SJSA1 (cell line): ENCODE data around the gene FGF13. TPM values are rescaled to one million over a fixed set of nuclear protein-coding genes. Genes with fewer than 3 reads are reported as not detected.

Experiments
- DNase-seq, 2 experiments: peaks; one replicate each; pipeline ENCODE4 v3.0.0-alpha.2; 2015 to 2020; ENCODE audit warnings: low spot score in 2 of 2, low read depth in 1 of 2
- H3K27ac ChIP-seq: fragments of 250-450 bp; sonication (Bioruptor Pico); 2 replicates; pipeline ENCODE4 v1.5.1; 2020; ENCODE audit warnings: mild to moderate bottlenecking, moderate library complexity
- H3K27me3 ChIP-seq: fragments of 250-450 bp; sonication (Bioruptor Pico); replicated peaks from 2 replicates; pipeline ENCODE4 v1.5.1; 2020; ENCODE audit warnings: mild to moderate bottlenecking, moderate library complexity
- H3K36me3 ChIP-seq: fragments of 250-450 bp; sonication (Bioruptor Pico); 2 replicates; pipeline ENCODE4 v1.5.1; 2020; ENCODE audit warnings: mild to moderate bottlenecking
- H3K4me1 ChIP-seq: fragments of 250-450 bp; sonication (Bioruptor Pico); replicated peaks from 2 replicates; pipeline ENCODE4 v1.6.1; 2021; ENCODE audit warnings: mild to moderate bottlenecking
- H3K4me3 ChIP-seq: fragments of 250-450 bp; sonication (Bioruptor Pico); 2 replicates; pipeline ENCODE4 v1.5.1; 2020; ENCODE audit warnings: mild to moderate bottlenecking
- H3K9me3 ChIP-seq: fragments of 250-450 bp; sonication (Bioruptor Pico); replicated peaks from 2 replicates; pipeline ENCODE4 v1.5.1; 2020; ENCODE audit warnings: mild to moderate bottlenecking
- total RNA-seq: library from RNA; depleted of rRNA; stranded (reverse); fragments of >200 nt; shearing (Covaris generic); gene quantifications from 2 replicates; pipeline ENCODE4 v1.2.3, GENCODE V29; 2014; rRNA removed

FGF13 gene
- 5.0 and 7.0 TPM in 2 replicates for total RNA-seq

GRCh38 chrX:138711399-138712347 lies at the start of gene FGF13:
FGF13 (minus strand) TSS chrX:138711717; CDS start chrX:138711003, 714 bp downstream.
- DNase-seq: peak in 1 of 2 experiments; percentile 2
- Histone ChIP-seq H3K27ac (no peak within 1 kb of the TSS), H3K9me3 (no peaks in the 10 kb centered on the region), H3K4me1 (0 out of 2 replicates have a peak, but pooled peaks cover 4% of the 10 kb centered on the region), H3K36me3 (no peaks in the 10 kb centered on the region), H3K4me3 (0 out of 2 replicates have a peak within 1 kb of the TSS, but pooled peaks have one; percentile 16), H3K27me3 (peaks cover 11% of the 10 kb centered on the region)

GRCh38 chrX:138759217-138759943 lies 47.9 kb upstream of the FGF13 start:
- Histone ChIP-seq H3K4me3 (no peak overlapping the region), H3K9me3 (no peaks in the 10 kb centered on the region), H3K27ac (no peak overlapping the region), H3K4me1 (no peaks in the 10 kb centered on the region), H3K36me3 (no peaks in the 10 kb centered on the region), H3K27me3 (no peaks in the 10 kb centered on the region)
- DNase-seq: no peak

GRCh38 chrX:138756234-138756633 lies 44.7 kb upstream of the FGF13 start:
- Histone ChIP-seq H3K27me3 (no peaks in the 10 kb centered on the region), H3K4me1 (no peaks in the 10 kb centered on the region), H3K4me3 (no peak overlapping the region), H3K9me3 (no peaks in the 10 kb centered on the region), H3K36me3 (no peaks in the 10 kb centered on the region), H3K27ac (no peak overlapping the region)
- DNase-seq: peak in 1 of 2 experiments; percentile 45

GRCh38 chrX:138754861-138755260 lies 43.3 kb upstream of the FGF13 start:
- Histone ChIP-seq H3K27me3 (no peaks in the 10 kb centered on the region), H3K4me3 (no peak overlapping the region), H3K9me3 (no peaks in the 10 kb centered on the region), H3K36me3 (no peaks in the 10 kb centered on the region), H3K4me1 (no peaks in the 10 kb centered on the region), H3K27ac (no peak overlapping the region)
- DNase-seq: no peak

GRCh38 chrX:138748480-138748879 lies 37.0 kb upstream of the FGF13 start:
- Histone ChIP-seq H3K9me3 (no peaks in the 10 kb centered on the region), H3K27me3 (no peaks in the 10 kb centered on the region), H3K4me1 (no peaks in the 10 kb centered on the region), H3K27ac (no peak overlapping the region), H3K36me3 (no peaks in the 10 kb centered on the region), H3K4me3 (no peak overlapping the region)
- DNase-seq: no peak

- no peaks in the 10 kb centered on the region for H3K27me3 ChIP-seq
- DNase-seq: peak; percentile 28 to 37
- no peaks in the 10 kb centered on the region for H3K36me3 ChIP-seq
- no peaks in the 10 kb centered on the region for H3K9me3 ChIP-seq
- no peak overlapping the region for H3K4me3 ChIP-seq
- H3K4me1 ChIP-seq: peaks cover 6% of the 10 kb centered on the region
- no peak overlapping the region for H3K27ac ChIP-seq
These were observed 33.7 kb upstream of the FGF13 start for GRCh38 chrX:138745196-138745595.

GRCh38 chrX:138742217-138742616 lies 30.7 kb upstream of the FGF13 start:
- H3K36me3 ChIP-seq: no peaks in the 10 kb centered on the region
- H3K4me1 ChIP-seq: peaks cover 6% of the 10 kb centered on the region
- no peaks in the 10 kb centered on the region for H3K9me3 ChIP-seq
- H3K27ac ChIP-seq: no peak overlapping the region
- DNase-seq: peak; percentile 11 to 35
- H3K27me3 ChIP-seq: no peaks in the 10 kb centered on the region
- no peak overlapping the region for H3K4me3 ChIP-seq

- Histone ChIP-seq H3K4me1 (peaks cover 6% of the 10 kb centered on the region), H3K9me3 (no peaks in the 10 kb centered on the region), H3K27ac (no peak overlapping the region), H3K36me3 (no peaks in the 10 kb centered on the region), H3K27me3 (no peaks in the 10 kb centered on the region), H3K4me3 (no peak overlapping the region)
- DNase-seq: no peak
These were observed 28.8 kb upstream of the FGF13 start for GRCh38 chrX:138740341-138740740.

- H3K9me3 ChIP-seq: no peaks in the 10 kb centered on the region
- DNase-seq: no peak
- no peak overlapping the region for H3K27ac ChIP-seq
- no peaks in the 10 kb centered on the region for H3K4me1 ChIP-seq
- H3K36me3 ChIP-seq: no peaks in the 10 kb centered on the region
- no peak overlapping the region for H3K4me3 ChIP-seq
- H3K27me3 ChIP-seq: no peaks in the 10 kb centered on the region
These were observed 11.8 kb upstream of the FGF13 start for GRCh38 chrX:138723301-138723700.

GRCh38 chrX:138719396-138719795 lies 7.9 kb upstream of the FGF13 start:
- H3K27ac ChIP-seq: no peak overlapping the region
- no peaks in the 10 kb centered on the region for H3K9me3 ChIP-seq
- H3K4me1 ChIP-seq: no peaks in the 10 kb centered on the region
- no peaks in the 10 kb centered on the region for H3K36me3 ChIP-seq
- no peaks in the 10 kb centered on the region for H3K27me3 ChIP-seq
- H3K4me3 ChIP-seq: no peak overlapping the region
- no peak for DNase-seq

GRCh38 chrX:138718941-138719340 lies 7.4 kb upstream of the FGF13 start:
- H3K4me3 ChIP-seq: no peak overlapping the region
- no peaks in the 10 kb centered on the region for H3K9me3 ChIP-seq
- H3K27me3 ChIP-seq: no peaks in the 10 kb centered on the region
- H3K36me3 ChIP-seq: no peaks in the 10 kb centered on the region
- no peak for DNase-seq
- H3K27ac ChIP-seq: no peak overlapping the region
- H3K4me1 ChIP-seq: no peaks in the 10 kb centered on the region

- Histone ChIP-seq H3K27me3 (peaks cover 11% of the 10 kb centered on the region), H3K27ac (no peak overlapping the region), H3K9me3 (no peaks in the 10 kb centered on the region), H3K36me3 (no peaks in the 10 kb centered on the region), H3K4me1 (0 out of 2 replicates have a peak, but pooled peaks cover 4% of the 10 kb centered on the region), H3K4me3 (0 out of 2 replicates have a peak overlapping the region, but pooled peaks have one; percentile 16)
- peak in 1 of 2 experiments; percentile 0 for DNase-seq
These were observed 613 bp downstream of the FGF13 start for GRCh38 chrX:138710866-138711341.

- DNase-seq: no peak
- H3K9me3 ChIP-seq: no peaks in the 10 kb centered on the region
- H3K4me1 ChIP-seq: 0 out of 2 replicates have a peak, but pooled peaks cover 4% of the 10 kb centered on the region
- no peaks in the 10 kb centered on the region for H3K36me3 ChIP-seq
- H3K4me3 ChIP-seq: no peak overlapping the region
- H3K27me3 ChIP-seq: peaks cover 11% of the 10 kb centered on the region
- H3K27ac ChIP-seq: no peak overlapping the region
These were observed 1.4 kb downstream of the FGF13 start for GRCh38 chrX:138709886-138710791.
